HG03571 (cell line): Measurements from ENCODE around the gene CCDC57.

Experiments
- ATAC-seq: cut with Tn5 transposase; IDR thresholded peaks from one replicate; pipeline ENCODE4 v1.9.1; 2021; ENCODE audit not compliant: unreplicated experiment

The CCDC57 gene

GRCh38 chr17:82055023-82055964, 157.3 kb downstream of the CCDC57 start:
- ATAC-seq, result no peak

GRCh38 chr17:82054351-82055022, 158.2 kb downstream of the CCDC57 start:
- no peak for ATAC-seq

- no peak for ATAC-seq
Observed at GRCh38 chr17:82053556-82054263, 158.9 kb downstream of the CCDC57 start.

GRCh38 chr17:82053130-82053529, 159.5 kb downstream of the CCDC57 start:
- no peak for ATAC-seq

- ATAC-seq, result no peak
Observed at GRCh38 chr17:82052638-82053059, 160.0 kb downstream of the CCDC57 start.

GRCh38 chr17:82051776-82052637, 160.6 kb downstream of the CCDC57 start, which contains the start of the genes GPS1 and RFNG:
Gene GPS1 (plus strand): TSS chr17:82051898. CDS start chr17:82051932, 34 bp downstream.
Gene RFNG (minus strand): TSS chr17:82051811. CDS start chr17:82051766, 45 bp downstream.
- ATAC-seq, result peak; percentile 42
